NCI-H2227 treated with DMSO at 0.1 percent for 48 hours (cell line): Measurements from ENCODE around the gene ADAM23.

Experiments
- DNase-seq: peaks from one replicate; lab custom pipeline; 2025; lab: John Stamatoyannopoulos, UW

The ADAM23 gene

GRCh38 chr2:206569470-206569869 is 126.1 kb downstream of the ADAM23 start:
- no peak for DNase-seq

- DNase-seq, result no peak
Observed at GRCh38 chr2:206570199-206570598, 126.9 kb downstream of the ADAM23 start.

- no peak for DNase-seq
Observed at GRCh38 chr2:206572725-206573124, 129.4 kb downstream of the ADAM23 start.

- no peak for DNase-seq
Observed at GRCh38 chr2:206573793-206574192, 130.5 kb downstream of the ADAM23 start.

- DNase-seq, result no peak
Observed at GRCh38 chr2:206584323-206585116, 141.2 kb downstream of the ADAM23 start.

GRCh38 chr2:206585335-206585734 is 142.0 kb downstream of the ADAM23 start:
- no peak for DNase-seq

GRCh38 chr2:206586609-206587008 is 143.3 kb downstream of the ADAM23 start:
- DNase-seq, result no peak

- DNase-seq, result no peak
Observed at GRCh38 chr2:206597717-206598218, 154.4 kb downstream of the ADAM23 start.

- no peak for DNase-seq
Observed at GRCh38 chr2:206603243-206603642, 159.9 kb downstream of the ADAM23 start.

GRCh38 chr2:206610451-206610850 is 167.1 kb downstream of the ADAM23 start:
- no peak for DNase-seq

GRCh38 chr2:206611191-206611590 is 167.9 kb downstream of the ADAM23 start:
- no peak for DNase-seq

GRCh38 chr2:206611736-206612135 is 168.4 kb downstream of the ADAM23 start:
- DNase-seq, result no peak

- no peak for DNase-seq
Observed at GRCh38 chr2:206614811-206615210, 171.5 kb downstream of the ADAM23 start.

- no peak for DNase-seq
Observed at GRCh38 chr2:206615417-206616089, 172.2 kb downstream of the ADAM23 start.

- DNase-seq, result no peak
Observed at GRCh38 chr2:206616151-206616550, 172.8 kb downstream of the ADAM23 start.

GRCh38 chr2:206619011-206619410 is 175.7 kb downstream of the ADAM23 start:
- no peak for DNase-seq

GRCh38 chr2:206626108-206626507 is 182.8 kb downstream of the ADAM23 start:
- DNase-seq, result no peak

GRCh38 chr2:206627632-206628031 is 184.3 kb downstream of the ADAM23 start:
- DNase-seq, result no peak

GRCh38 chr2:206631340-206631739 is 188.0 kb downstream of the ADAM23 start:
- DNase-seq, result no peak

GRCh38 chr2:206635015-206635414 is 191.7 kb downstream of the ADAM23 start:
- DNase-seq, result no peak

GRCh38 chr2:206639636-206640035 is 196.3 kb downstream of the ADAM23 start:
- DNase-seq, result no peak

- DNase-seq, result no peak
Observed at GRCh38 chr2:206641226-206641625, 197.9 kb downstream of the ADAM23 start.
